ENCODE data around the gene TFEC.

GRCh38 chr7:115953592-115954255, 76.8 kb downstream of the TFEC start:
- no peak for TF ChIP-seq CTCF (IDR thresholded peaks at IDR 0.05; ENCODE audit: insufficient read depth, low read length, poor library complexity, severe bottlenecking)
- no peak for TF ChIP-seq EZH2phosphoT487 (conservative IDR thresholded peaks at IDR 0.05; ENCODE audit: low read length)

All from SU-DHL-6 (cell line).